MCF 10A (cell line): Measurements from ENCODE around the gene SNX30. TPM values are rescaled to one million over a fixed set of nuclear protein-coding genes. Genes with fewer than 3 reads are reported as not detected.

ENCODE experiments used
- BruUV-seq: library from RNA; stranded (reverse); fragments of 400-500 nt; replicated peaks from 2 replicates; lab custom pipeline; 2021; lab: Mats Ljungman, UMichigan
- CTCF ChIA-PET: fragments of 300-600 bp; sonication (Branson Sonifier 250); formaldehyde crosslinking; extraction: SDS; loops from one replicate; lab custom pipeline; 2021; ENCODE audit warnings: antibody characterized with exemption, inconsistent platforms; lab: Yijun Ruan, JAX
- POLR2A ChIA-PET: fragments of 300-600, 350-650 bp; sonication (Branson Sonifier 250); formaldehyde crosslinking; extraction: SDS; loops from one replicate; lab custom pipeline; 2020; ENCODE audit warnings: antibody characterized with exemption, inconsistent platforms; lab: Yijun Ruan, JAX
- DNase-seq: peaks from one replicate; pipeline ENCODE4 v3.0.0-alpha.2; 2018; ENCODE audit not compliant: unreplicated experiment
- H3K27ac Mint-ChIP-seq: one replicate; pipeline ENCODE4 v1.8.0; 2022; ENCODE audit warnings: mild to moderate bottlenecking, low read depth, mixed read lengths; ENCODE audit not compliant: unreplicated experiment
- H3K27me3 Mint-ChIP-seq: one replicate; pipeline ENCODE4 v1.8.0; 2022; ENCODE audit warnings: mixed read lengths; ENCODE audit not compliant: insufficient read depth, unreplicated experiment
- H3K36me3 Mint-ChIP-seq: one replicate; pipeline ENCODE4 v1.8.0; 2022; ENCODE audit warnings: mild to moderate bottlenecking, moderate library complexity, mixed read lengths; ENCODE audit not compliant: insufficient read depth, unreplicated experiment
- H3K4me1 Mint-ChIP-seq: one replicate; pipeline ENCODE4 v1.8.0; 2022; ENCODE audit warnings: mixed read lengths; ENCODE audit not compliant: insufficient read depth, unreplicated experiment
- H3K4me3 Mint-ChIP-seq: one replicate; pipeline ENCODE4 v1.8.0; 2022; ENCODE audit warnings: mild to moderate bottlenecking, moderate library complexity, mixed read lengths; ENCODE audit not compliant: unreplicated experiment
- H3K9me3 Mint-ChIP-seq: one replicate; pipeline ENCODE4 v1.8.0; 2022; ENCODE audit warnings: mixed read lengths; ENCODE audit not compliant: unreplicated experiment
- intact Hi-C: fragments of 100-400 bp; cut with micrococcal nuclease; formaldehyde crosslinking; loops from 2 replicates; pipeline ENCODE4 v1.14.1; 2022
- total RNA-seq: library from RNA; stranded (reverse); gene quantifications from 2 replicates; pipeline ENCODE4 v1.2.3, GENCODE V29; 2022
- TF ChIP-seq, protein P1 (sequence below): fragments of 200-600 bp; IDR thresholded peaks from one replicate; pipeline ENCODE4 v1.8.0; 2022; ENCODE audit warnings: antibody characterized with exemption, mild to moderate bottlenecking; ENCODE audit not compliant: unreplicated experiment

The SNX30 gene
- total RNA-seq, 1 experiment from 2014 or later, result 9.6 TPM

DNA sequence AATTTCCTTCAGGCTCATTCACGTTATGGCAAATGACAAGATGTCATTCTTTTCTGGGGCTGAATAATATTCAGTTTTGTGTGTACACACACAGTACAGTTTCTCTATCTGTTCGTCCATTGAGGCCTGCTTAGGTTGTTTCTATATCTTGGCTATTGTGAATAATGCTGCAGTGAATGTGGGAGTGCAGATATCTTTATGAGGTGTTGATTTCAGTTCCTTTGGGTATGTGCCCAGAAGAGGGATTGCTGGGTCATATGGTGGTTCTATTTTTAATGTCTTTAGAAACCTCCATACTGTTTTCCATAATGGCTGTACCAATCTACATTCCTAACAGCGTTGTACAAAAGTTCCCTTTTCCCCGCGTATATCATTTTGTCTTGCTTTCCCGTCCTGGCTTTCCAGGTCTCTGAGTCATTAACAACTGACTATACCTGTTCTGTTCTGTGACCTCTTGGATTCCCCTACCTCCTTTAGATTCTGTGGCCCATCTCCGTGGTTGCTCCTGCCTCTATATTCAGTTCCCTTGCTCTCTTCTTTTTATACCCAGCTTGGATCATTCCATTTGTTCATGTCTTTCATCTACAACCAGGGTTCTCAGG is 6.8 kb downstream of the SNX30 start:
- BruUV-seq, result no TSS peak
- no peak for DNase-seq
- intact Hi-C loops, result no loop called here
- peaks cover 6% of the 10 kb centered on the region for H3K36me3 Mint-ChIP-seq
- H3K4me1 Mint-ChIP-seq, result peaks cover 51% of the 10 kb centered on the region
- peak overlapping the region; percentile 37 for H3K27ac Mint-ChIP-seq
- H3K4me3 Mint-ChIP-seq, result no peak overlapping the region
- POLR2A ChIA-PET, result interaction anchor here (0.6 kb wide), 1 partner anchor 30 kb away, joined by 3 read pairs; no protein-coding TSS in a partner anchor
- CTCF ChIA-PET, result interaction anchor here (0.6 kb wide), 2 partner anchors 29 to 201 kb away, joined by 3 to 9 read pairs; no protein-coding TSS in a partner anchor
- TF ChIP-seq, protein P1, sequence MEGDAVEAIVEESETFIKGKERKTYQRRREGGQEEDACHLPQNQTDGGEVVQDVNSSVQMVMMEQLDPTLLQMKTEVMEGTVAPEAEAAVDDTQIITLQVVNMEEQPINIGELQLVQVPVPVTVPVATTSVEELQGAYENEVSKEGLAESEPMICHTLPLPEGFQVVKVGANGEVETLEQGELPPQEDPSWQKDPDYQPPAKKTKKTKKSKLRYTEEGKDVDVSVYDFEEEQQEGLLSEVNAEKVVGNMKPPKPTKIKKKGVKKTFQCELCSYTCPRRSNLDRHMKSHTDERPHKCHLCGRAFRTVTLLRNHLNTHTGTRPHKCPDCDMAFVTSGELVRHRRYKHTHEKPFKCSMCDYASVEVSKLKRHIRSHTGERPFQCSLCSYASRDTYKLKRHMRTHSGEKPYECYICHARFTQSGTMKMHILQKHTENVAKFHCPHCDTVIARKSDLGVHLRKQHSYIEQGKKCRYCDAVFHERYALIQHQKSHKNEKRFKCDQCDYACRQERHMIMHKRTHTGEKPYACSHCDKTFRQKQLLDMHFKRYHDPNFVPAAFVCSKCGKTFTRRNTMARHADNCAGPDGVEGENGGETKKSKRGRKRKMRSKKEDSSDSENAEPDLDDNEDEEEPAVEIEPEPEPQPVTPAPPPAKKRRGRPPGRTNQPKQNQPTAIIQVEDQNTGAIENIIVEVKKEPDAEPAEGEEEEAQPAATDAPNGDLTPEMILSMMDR, result no peak
- H3K27me3 Mint-ChIP-seq, result no peaks in the 10 kb centered on the region
- H3K9me3 Mint-ChIP-seq, result no peaks in the 10 kb centered on the region

DNA sequence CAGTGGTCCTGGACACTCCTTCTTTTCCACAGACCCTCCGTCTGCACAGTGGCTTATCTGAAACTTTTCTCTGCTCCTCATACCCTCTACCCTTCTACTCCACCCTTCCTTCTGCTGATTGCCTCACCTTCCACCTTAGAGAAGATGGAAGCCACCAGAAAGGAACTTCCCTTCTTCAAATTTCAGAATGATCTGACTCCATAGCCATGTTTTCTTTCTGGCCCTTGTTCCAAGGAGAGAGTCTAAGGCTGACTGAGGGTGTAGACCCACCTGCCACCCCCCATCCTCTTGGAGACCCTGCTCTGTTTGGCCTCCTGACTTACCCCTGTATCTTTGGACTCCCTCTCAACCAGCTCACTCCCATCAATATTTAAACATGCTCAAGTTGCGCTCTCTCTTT is 7.4 kb downstream of the SNX30 start:
- no peak for DNase-seq
- CTCF ChIA-PET, result interaction anchor here (0.6 kb wide), 2 partner anchors 28 to 202 kb away, joined by 3 to 9 read pairs; no protein-coding TSS in a partner anchor
- Mint-ChIP-seq H3K4me3 (no peak overlapping the region), H3K27ac (peak overlapping the region; percentile 37), H3K27me3 (no peaks in the 10 kb centered on the region), H3K9me3 (no peaks in the 10 kb centered on the region), H3K4me1 (peaks cover 51% of the 10 kb centered on the region), H3K36me3 (peaks cover 6% of the 10 kb centered on the region)
- no TSS peak for BruUV-seq
- POLR2A ChIA-PET, result interaction anchor here (0.6 kb wide), 1 partner anchor 30 kb away, joined by 3 read pairs; no protein-coding TSS in a partner anchor
- intact Hi-C loops, result no loop called here
- TF ChIP-seq, protein P1, result no peak

DNA sequence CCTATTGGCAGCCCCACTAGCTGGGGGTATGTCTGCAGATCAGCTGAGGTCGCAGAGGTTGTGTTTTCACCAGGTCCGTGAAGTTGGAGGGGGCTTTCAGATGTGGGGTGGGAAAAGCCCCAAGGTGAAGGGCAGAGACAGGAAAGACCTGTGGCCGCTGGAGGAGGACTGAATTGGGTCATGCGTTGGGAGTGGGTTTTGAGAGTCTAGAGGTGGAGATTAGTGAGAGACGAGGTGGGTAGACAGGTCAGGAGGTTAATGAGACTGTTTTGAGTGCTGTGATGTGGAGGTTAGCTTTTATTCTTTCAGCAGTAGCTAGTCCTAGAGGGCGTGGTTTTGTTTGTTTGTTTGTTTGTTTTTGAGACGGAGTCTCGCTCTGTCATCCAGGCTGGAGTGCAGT is 10.3 kb downstream of the SNX30 start:
- Mint-ChIP-seq H3K9me3 (no peaks in the 10 kb centered on the region), H3K4me1 (peaks cover 42% of the 10 kb centered on the region), H3K27ac (no peak overlapping the region), H3K4me3 (no peak overlapping the region), H3K36me3 (peaks cover 6% of the 10 kb centered on the region), H3K27me3 (no peaks in the 10 kb centered on the region)
- intact Hi-C loops, result no loop called here
- BruUV-seq, result no TSS peak
- TF ChIP-seq, protein P1, result no peak
- POLR2A ChIA-PET, result no interaction called here
- no peak for DNase-seq
- CTCF ChIA-PET, result interaction anchor here (1.4 kb wide), 1 partner anchor 23 kb away, joined by 3 read pairs; no protein-coding TSS in a partner anchor

DNA sequence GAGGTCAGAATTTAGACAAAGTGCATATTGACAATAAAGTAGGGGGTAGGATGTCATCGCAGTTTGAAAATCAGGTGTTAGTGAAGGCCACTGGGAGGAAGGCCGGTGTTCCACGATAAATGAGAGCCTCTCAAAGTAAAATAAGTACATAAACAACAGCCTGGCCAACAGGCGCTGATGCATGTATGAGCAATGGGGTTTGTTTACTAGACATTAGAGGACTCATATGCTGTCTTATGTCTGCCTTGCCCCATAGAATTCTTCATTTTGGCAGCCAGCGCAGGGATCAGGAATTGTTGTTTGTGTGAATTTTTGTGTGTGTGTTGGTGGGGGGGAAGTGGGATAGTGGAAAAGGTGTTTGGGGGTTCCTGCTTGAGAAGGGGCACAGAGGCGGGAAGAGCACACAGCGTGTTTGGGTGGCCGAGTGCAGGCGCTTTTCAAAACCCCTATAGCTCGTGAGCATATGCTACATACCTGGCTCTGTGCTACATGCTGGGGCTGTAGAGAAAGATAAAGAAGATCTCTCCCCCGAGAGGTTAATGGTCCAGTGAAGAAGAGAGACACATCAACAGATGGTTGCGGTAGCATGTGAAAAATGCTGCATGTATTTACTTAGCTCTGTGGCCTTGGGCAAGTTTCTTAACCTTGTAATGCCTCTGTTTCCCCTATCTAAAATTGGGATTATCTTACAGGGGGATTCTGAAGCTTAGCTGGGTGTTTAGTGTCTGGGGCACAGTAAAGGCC is 11.5 kb downstream of the SNX30 start:
- Mint-ChIP-seq H3K27me3 (no peaks in the 10 kb centered on the region), H3K4me1 (peaks cover 31% of the 10 kb centered on the region), H3K36me3 (peaks cover 6% of the 10 kb centered on the region), H3K27ac (no peak overlapping the region), H3K9me3 (peaks cover 6% of the 10 kb centered on the region), H3K4me3 (no peak overlapping the region)
- CTCF ChIA-PET, result no interaction called here
- intact Hi-C loops, result no loop called here
- DNase-seq, result no peak
- POLR2A ChIA-PET, result interaction anchor here (0.6 kb wide), 1 partner anchor 44 kb away, joined by 3 read pairs; the partner anchor contains the start of gene INIP
- TF ChIP-seq, protein P1, result no peak
- no TSS peak for BruUV-seq
